Measurements from ENCODE around the gene MYO7B.

DNA sequence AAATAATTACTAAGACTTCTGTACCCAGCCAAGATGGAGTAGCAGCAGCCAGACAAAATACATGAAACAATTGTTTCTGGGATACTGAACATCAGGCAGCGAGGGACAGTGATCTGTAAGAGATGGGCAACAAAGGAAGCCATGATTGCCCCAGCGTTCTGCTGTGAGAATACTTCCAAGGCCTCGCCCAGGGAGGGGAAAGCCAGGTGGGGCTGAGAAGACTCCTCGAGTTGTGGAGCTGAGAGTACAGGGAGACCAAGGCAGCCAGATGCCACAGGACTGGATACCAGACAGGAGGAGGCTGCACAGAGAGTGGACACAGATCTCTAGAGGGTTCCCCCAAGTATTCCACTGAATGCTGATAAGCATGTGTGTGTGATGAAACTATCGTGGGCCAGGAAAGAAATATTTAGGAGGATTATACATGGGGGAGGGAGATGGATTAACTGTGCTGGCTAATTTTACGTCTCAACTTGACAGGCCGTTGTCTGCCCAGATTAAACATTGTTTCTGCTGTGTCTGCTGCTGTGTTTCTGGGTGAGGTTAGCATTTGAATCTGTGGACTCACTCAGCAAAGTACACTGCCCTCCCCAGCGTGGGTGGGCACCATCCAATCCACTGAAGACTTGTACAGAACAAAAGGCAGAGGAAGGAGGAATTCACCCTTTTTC is 150.1 kb downstream of the MYO7B start:
- TF ChIP-seq, protein P1, sequence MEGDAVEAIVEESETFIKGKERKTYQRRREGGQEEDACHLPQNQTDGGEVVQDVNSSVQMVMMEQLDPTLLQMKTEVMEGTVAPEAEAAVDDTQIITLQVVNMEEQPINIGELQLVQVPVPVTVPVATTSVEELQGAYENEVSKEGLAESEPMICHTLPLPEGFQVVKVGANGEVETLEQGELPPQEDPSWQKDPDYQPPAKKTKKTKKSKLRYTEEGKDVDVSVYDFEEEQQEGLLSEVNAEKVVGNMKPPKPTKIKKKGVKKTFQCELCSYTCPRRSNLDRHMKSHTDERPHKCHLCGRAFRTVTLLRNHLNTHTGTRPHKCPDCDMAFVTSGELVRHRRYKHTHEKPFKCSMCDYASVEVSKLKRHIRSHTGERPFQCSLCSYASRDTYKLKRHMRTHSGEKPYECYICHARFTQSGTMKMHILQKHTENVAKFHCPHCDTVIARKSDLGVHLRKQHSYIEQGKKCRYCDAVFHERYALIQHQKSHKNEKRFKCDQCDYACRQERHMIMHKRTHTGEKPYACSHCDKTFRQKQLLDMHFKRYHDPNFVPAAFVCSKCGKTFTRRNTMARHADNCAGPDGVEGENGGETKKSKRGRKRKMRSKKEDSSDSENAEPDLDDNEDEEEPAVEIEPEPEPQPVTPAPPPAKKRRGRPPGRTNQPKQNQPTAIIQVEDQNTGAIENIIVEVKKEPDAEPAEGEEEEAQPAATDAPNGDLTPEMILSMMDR (IDR thresholded peaks at IDR 0.05; ENCODE audit: low read length), result no peak
- TF ChIP-seq EZH2phosphoT487 (IDR thresholded peaks at IDR 0.05; ENCODE audit: low read length), result no peak
